ENCODE measurements around the gene ZNHIT3. TPM values are rescaled to one million over a fixed set of nuclear protein-coding genes. Genes with fewer than 3 reads are reported as not detected.

The ZNHIT3 gene
- total and polyA plus RNA-seq, 2 donors from 2014 or later, result 25.4 to 60.9 TPM

- peak in 2 of 5 donors; percentile 33 to 48 for DNase-seq
- H3K9ac ChIP-seq (ENCODE audit: low read length in 3 of 3), result no peak overlapping the region
- no peaks in the 10 kb centered on the region for H3K9me3 ChIP-seq (ENCODE audit: control insufficient read depth in 2 of 3, insufficient read depth in 1 of 3, low read length in 3 of 3)
- TF ChIP-seq CTCF (IDR thresholded peaks at IDR 0.05; ENCODE audit: borderline replicate concordance, extremely low read depth, insufficient read depth), result no peak
- peaks cover 5 to 45% (median 38%) of the 10 kb centered on the region in 3 donors for H3K36me3 ChIP-seq (ENCODE audit: control insufficient read depth in 2 of 3, insufficient read depth in 3 of 3, low read length in 3 of 3)
- H3K4me1 ChIP-seq (ENCODE audit: control insufficient read depth in 2 of 3, insufficient read depth in 2 of 3, low read depth in 1 of 3, low read length in 3 of 3), result no peaks in the 10 kb centered on the region
- no peak overlapping the region for H3K27ac ChIP-seq (ENCODE audit: low read depth in 2 of 2, low read length in 2 of 2)
- FAIRE-seq, result no peak
- no peaks in the 10 kb centered on the region for H3K27me3 ChIP-seq (ENCODE audit: control insufficient read depth, insufficient read depth, low read length)
- no peak overlapping the region for H3K4me3 ChIP-seq (ENCODE audit: low read length in 3 of 3)
- intact Hi-C loops (cut with DNase I), result no loop called here
These were observed 14.3 kb downstream of the ZNHIT3 start for GRCh38 chr17:36500745-36501225.

DNA sequence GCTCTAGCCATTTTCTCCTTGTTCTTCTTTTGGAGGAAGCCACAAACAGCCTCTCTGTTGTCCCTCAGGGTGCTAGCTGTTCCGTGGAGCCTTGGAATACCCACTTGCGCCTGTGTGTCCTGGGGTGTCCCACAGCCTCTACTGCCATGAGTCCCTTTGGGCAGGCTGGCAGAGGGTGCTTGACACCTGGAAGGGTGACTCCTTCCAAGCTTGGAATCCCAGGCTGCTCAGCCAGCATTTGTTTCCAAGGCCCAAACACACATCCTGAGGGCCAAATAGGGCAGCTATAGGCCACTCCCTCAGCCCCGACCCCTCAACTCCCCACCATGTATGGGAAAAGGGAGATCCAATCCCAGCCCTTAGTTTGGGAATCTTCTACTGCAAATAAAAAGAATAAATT, 14.9 kb downstream of the ZNHIT3 start:
- intact Hi-C loops (cut with DNase I), result no loop called here
- DNase-seq (peak in 1 of 5 donors; percentile 39), FAIRE-seq (no peak)
- no peak overlapping the region for H3K9ac ChIP-seq (ENCODE audit: low read length in 3 of 3)
- H3K4me1 ChIP-seq (ENCODE audit: control insufficient read depth in 2 of 3, insufficient read depth in 2 of 3, low read depth in 1 of 3, low read length in 3 of 3), result no peaks in the 10 kb centered on the region
- no peaks in the 10 kb centered on the region for H3K9me3 ChIP-seq (ENCODE audit: control insufficient read depth in 2 of 3, insufficient read depth in 1 of 3, low read length in 3 of 3)
- no peak overlapping the region for H3K27ac ChIP-seq (ENCODE audit: low read depth in 2 of 2, low read length in 2 of 2)
- TF ChIP-seq CTCF (IDR thresholded peaks at IDR 0.05; ENCODE audit: borderline replicate concordance, extremely low read depth, insufficient read depth), result no peak
- peaks cover 0 to 45% (median 36%) of the 10 kb centered on the region in 3 donors for H3K36me3 ChIP-seq (ENCODE audit: control insufficient read depth in 2 of 3, insufficient read depth in 3 of 3, low read length in 3 of 3)
- H3K4me3 ChIP-seq (ENCODE audit: low read length in 3 of 3), result no peak overlapping the region
- no peaks in the 10 kb centered on the region for H3K27me3 ChIP-seq (ENCODE audit: control insufficient read depth, insufficient read depth, low read length)

DNA sequence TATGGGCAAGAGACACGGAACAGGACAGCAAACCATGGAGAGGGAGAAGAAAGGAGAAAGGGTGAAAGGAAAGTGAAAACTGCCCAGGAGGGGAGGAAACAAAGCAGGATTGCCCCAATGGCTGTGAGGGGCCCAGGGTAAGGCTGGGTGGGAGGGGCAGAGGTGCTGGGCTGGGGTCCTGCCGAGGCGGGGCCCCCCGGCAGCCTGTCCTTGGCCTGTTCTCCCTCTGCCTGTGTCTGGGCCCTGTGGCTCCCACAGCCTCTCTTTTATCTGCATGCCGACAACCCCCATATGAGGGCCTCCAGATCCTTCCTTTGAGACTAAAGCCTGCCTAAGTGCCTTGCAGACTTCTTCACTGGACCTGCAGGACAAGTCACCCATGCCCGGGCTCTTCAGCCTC, 15.5 kb downstream of the ZNHIT3 start:
- H3K27ac ChIP-seq (ENCODE audit: low read depth in 2 of 2, low read length in 2 of 2), result no peak overlapping the region
- intact Hi-C loops (cut with DNase I), result no loop called here
- no peaks in the 10 kb centered on the region for H3K27me3 ChIP-seq (ENCODE audit: control insufficient read depth, insufficient read depth, low read length)
- no peaks in the 10 kb centered on the region for H3K9me3 ChIP-seq (ENCODE audit: control insufficient read depth in 2 of 3, insufficient read depth in 1 of 3, low read length in 3 of 3)
- no peak overlapping the region for H3K9ac ChIP-seq (ENCODE audit: low read length in 3 of 3)
- no peaks in the 10 kb centered on the region for H3K4me1 ChIP-seq (ENCODE audit: control insufficient read depth in 2 of 3, insufficient read depth in 2 of 3, low read depth in 1 of 3, low read length in 3 of 3)
- peaks cover 0 to 39% (median 33%) of the 10 kb centered on the region in 3 donors for H3K36me3 ChIP-seq (ENCODE audit: control insufficient read depth in 2 of 3, insufficient read depth in 3 of 3, low read length in 3 of 3)
- H3K4me3 ChIP-seq (ENCODE audit: low read length in 3 of 3), result no peak overlapping the region
- TF ChIP-seq CTCF (IDR thresholded peaks at IDR 0.05; ENCODE audit: borderline replicate concordance, extremely low read depth, insufficient read depth), result no peak
- no peak for FAIRE-seq
- peak in 1 of 5 donors; percentile 22 for DNase-seq

Data from kidney (tissue), 14 donors.